NB4 (cell line): ENCODE measurements around the gene PRKACB.

Source experiments
- DNase-seq: peaks from one replicate; pipeline ENCODE4 v3.0.0; 2010; ENCODE audit warnings: low read depth
- H3K4me3 ChIP-seq: one replicate; pipeline ENCODE4 v1.5.1; 2011; ENCODE audit warnings: mild to moderate bottlenecking, low read depth, low read length, moderate library complexity
- CTCF ChIP-seq: IDR thresholded peaks from one replicate; pipeline ENCODE4 v1.5.1; 2012; ENCODE audit warnings: low read depth, low read length
- MAX ChIP-seq: IDR thresholded peaks from 2 replicates; pipeline ENCODE4 v1.6.1; 2011; ENCODE audit warnings: low read depth, low read length
- MYC ChIP-seq: IDR thresholded peaks from 2 replicates; pipeline ENCODE4 v1.6.1; 2011; ENCODE audit warnings: low read depth, low read length
- POLR2A ChIP-seq: IDR thresholded peaks from 2 replicates; pipeline ENCODE4 v1.6.1; 2011; ENCODE audit warnings: mild to moderate bottlenecking; ENCODE audit not compliant: insufficient read length; ENCODE audit errors: extremely low read depth

Gene PRKACB

GRCh38 chr1:84170171-84170570 is 26.1 kb downstream of the PRKACB start:
- DNase-seq, result no peak
- TF ChIP-seq CTCF (no peak), MAX (no peak), POLR2A (no peak)
- no peak overlapping the region for H3K4me3 ChIP-seq

- TF ChIP-seq POLR2A (no peak), MAX (no peak), CTCF (no peak), MYC (no peak)
- no peak for DNase-seq
- H3K4me3 ChIP-seq, result no peak overlapping the region
Measured at GRCh38 chr1:84171481-84171880, 27.4 kb downstream of the PRKACB start.

DNA sequence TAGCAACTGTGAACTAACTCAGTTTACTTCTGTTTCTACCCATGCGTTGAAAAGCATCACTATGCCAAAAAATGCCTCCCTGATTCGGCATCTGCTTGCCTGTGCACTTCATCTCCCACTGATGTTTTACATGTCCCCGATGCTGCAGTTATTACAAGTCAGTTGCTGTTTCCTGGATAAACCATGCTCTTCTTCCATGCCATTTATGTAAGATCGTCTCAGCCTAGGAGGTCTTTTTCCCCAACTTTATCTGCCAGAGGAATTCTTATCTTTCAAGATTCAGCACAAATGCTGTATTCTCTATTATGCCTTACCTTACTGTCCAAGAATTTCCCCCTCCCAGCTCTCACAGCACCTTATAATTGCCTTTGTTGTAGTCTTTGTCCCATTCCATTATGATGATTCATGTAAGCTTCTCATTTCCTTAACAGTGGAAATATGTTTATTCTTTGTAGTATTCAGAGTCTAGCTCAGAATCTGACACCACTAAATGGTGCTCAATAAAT is 30.0 kb downstream of the PRKACB start:
- no peak overlapping the region for H3K4me3 ChIP-seq
- DNase-seq, result no peak
- no peak for TF ChIP-seq CTCF
- no peak for TF ChIP-seq POLR2A
- TF ChIP-seq MYC, result no peak
- TF ChIP-seq MAX, result no peak

- no peak overlapping the region for H3K4me3 ChIP-seq
- no peak for DNase-seq
- TF ChIP-seq MYC (no peak), CTCF (no peak), MAX (no peak), POLR2A (no peak)
Measured at GRCh38 chr1:84181350-84182005, 37.4 kb downstream of the PRKACB start.

GRCh38 chr1:84190455-84190854 is 46.4 kb downstream of the PRKACB start:
- DNase-seq, result no peak
- TF ChIP-seq MAX (no peak), CTCF (no peak), POLR2A (no peak), MYC (no peak)
- H3K4me3 ChIP-seq, result no peak overlapping the region
